Trophoblast cell (in vitro differentiated cells and primary cell): ENCODE measurements around the gene LRP1B.

ENCODE experiments used
- DNase-seq, 2 donors: peaks; one replicate each; pipeline ENCODE4 v3.0.0-alpha.2; 2016
- H2AFZ ChIP-seq: 2 replicates; pipeline ENCODE4 v1.6.1; 2013; ENCODE audit warnings: low read length, moderate library complexity, mild to moderate bottlenecking; ENCODE audit not compliant: insufficient read depth, poor library complexity
- H2AK5ac ChIP-seq: 2 replicates; pipeline ENCODE4 v1.6.1; 2013; ENCODE audit warnings: mild to moderate bottlenecking, low read length
- H2BK120ac ChIP-seq: 2 replicates; pipeline ENCODE4 v1.6.1; 2013; ENCODE audit warnings: low read length, mild to moderate bottlenecking, moderate library complexity; ENCODE audit not compliant: insufficient read depth, poor library complexity
- H2BK12ac ChIP-seq: 2 replicates; pipeline ENCODE4 v1.6.1; 2013; ENCODE audit warnings: mild to moderate bottlenecking, low read length, moderate library complexity
- H2BK5ac ChIP-seq: 2 replicates; pipeline ENCODE4 v1.6.1; 2013; ENCODE audit warnings: low read length, low read depth, moderate library complexity, mild to moderate bottlenecking; ENCODE audit not compliant: poor library complexity
- H3K14ac ChIP-seq: 2 replicates; pipeline ENCODE4 v1.6.1; 2013; ENCODE audit warnings: mild to moderate bottlenecking, low read length
- H3K18ac ChIP-seq: 2 replicates; pipeline ENCODE4 v1.6.1; 2013; ENCODE audit warnings: mild to moderate bottlenecking, low read length
- H3K23ac ChIP-seq: 2 replicates; pipeline ENCODE4 v1.6.1; 2013; ENCODE audit warnings: low read length
- H3K27ac ChIP-seq: 2 replicates; pipeline ENCODE4 v1.5.1; 2013; ENCODE audit warnings: low read depth, mild to moderate bottlenecking, inconsistent platforms, low read length, moderate library complexity
- H3K27me3 ChIP-seq: 2 replicates; pipeline ENCODE4 v1.6.1; 2013; ENCODE audit warnings: inconsistent platforms, mild to moderate bottlenecking, low read length, moderate library complexity; ENCODE audit not compliant: insufficient read depth
- H3K36me3 ChIP-seq, 2 experiments: 1 replicate in 1 of 2; 2 replicates in 1 of 2; pipeline ENCODE4 v1.6.1; 2013; ENCODE audit warnings: low read length in 2 of 2, mild to moderate bottlenecking in 2 of 2, moderate library complexity in 1 of 2; ENCODE audit not compliant: insufficient read depth in 2 of 2, control insufficient read depth in 1 of 2
- H3K4ac ChIP-seq: 2 replicates; pipeline ENCODE4 v1.6.1; 2013; ENCODE audit warnings: low read depth, mild to moderate bottlenecking, low read length, moderate library complexity
- H3K4me1 ChIP-seq, 2 experiments: 1 replicate in 1 of 2; 2 replicates in 1 of 2; pipeline ENCODE4 v1.6.1; 2013; ENCODE audit warnings: low read length in 2 of 2, mild to moderate bottlenecking in 2 of 2, moderate library complexity in 1 of 2; ENCODE audit not compliant: insufficient read depth in 2 of 2, control insufficient read depth in 1 of 2
- H3K4me2 ChIP-seq: 2 replicates; pipeline ENCODE4 v1.6.1; 2013; ENCODE audit warnings: inconsistent platforms, mild to moderate bottlenecking, low read length, moderate library complexity
- H3K4me3 ChIP-seq: 2 replicates; pipeline ENCODE4 v1.5.1; 2013; ENCODE audit warnings: mild to moderate bottlenecking, low read depth, low read length, inconsistent platforms
- H3K79me1 ChIP-seq: one replicate; pipeline ENCODE4 v1.6.1; 2013; ENCODE audit warnings: low read length
- H3K79me2 ChIP-seq: 2 replicates; pipeline ENCODE4 v1.6.1; 2013; ENCODE audit warnings: low read length, mild to moderate bottlenecking; ENCODE audit not compliant: control insufficient read depth, insufficient read depth, poor library complexity
- H3K9ac ChIP-seq: 2 replicates; pipeline ENCODE4 v1.6.1; 2013; ENCODE audit warnings: mild to moderate bottlenecking, low read length
- H3K9me3 ChIP-seq: 2 replicates; pipeline ENCODE4 v1.6.1; 2013; ENCODE audit warnings: low read depth, mild to moderate bottlenecking, control low read depth, inconsistent platforms, low read length; ENCODE audit not compliant: insufficient read depth
- H4K12ac ChIP-seq: 2 replicates; pipeline ENCODE4 v1.6.1; 2013; ENCODE audit warnings: low read depth, mild to moderate bottlenecking, low read length, moderate library complexity
- H4K8ac ChIP-seq: 2 replicates; pipeline ENCODE4 v1.6.1; 2013; ENCODE audit warnings: low read depth, mild to moderate bottlenecking, low read length, moderate library complexity
- H4K91ac ChIP-seq: one replicate; pipeline ENCODE4 v1.6.1; 2013; ENCODE audit warnings: low read depth, mild to moderate bottlenecking, low read length, moderate library complexity
- WGBS: extraction: QIAGEN DNeasy Blood & Tissue Kit; methylation state at CpG from one replicate; pipeline ENCODE4 v1.1.7; 2013; ENCODE audit warnings: missing lambda C conversion rate; ENCODE audit not compliant: insufficient read length, insufficient coverage; ENCODE audit errors: extremely low coverage; 5-methylcytosine and 5-hydroxymethylcytosine counted together

The LRP1B gene

DNA sequence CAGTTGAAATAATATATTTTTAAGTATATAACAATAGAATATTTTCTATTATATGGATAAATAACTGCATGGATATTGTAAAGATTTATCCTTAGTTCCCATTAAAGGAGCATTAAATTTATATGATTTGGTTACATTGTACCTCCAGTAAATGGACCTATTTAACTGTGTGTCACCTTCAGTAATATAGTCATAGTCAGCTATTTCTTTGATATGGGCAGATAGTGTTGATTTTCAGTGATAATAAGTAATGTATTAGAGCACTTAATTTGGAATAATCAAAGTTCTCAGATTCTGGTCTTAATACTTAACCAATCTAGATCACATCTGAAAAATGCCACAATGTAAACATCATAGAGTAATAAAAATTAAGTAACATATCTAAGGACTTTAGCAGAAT, 1823.3 kb downstream of the LRP1B start:
- Histone ChIP-seq H3K4me3 (no peak overlapping the region), H3K27ac (no peak overlapping the region), H3K4ac (no peak overlapping the region), H3K36me3 (no peaks in the 10 kb centered on the region), H2AK5ac (no peak overlapping the region), H3K9ac (no peak overlapping the region), H3K79me1 (no peaks in the 10 kb centered on the region), H2BK5ac (no peak overlapping the region), H3K14ac (no peak overlapping the region), H2AFZ (no peak overlapping the region), H3K79me2 (no peaks in the 10 kb centered on the region), H3K27me3 (no peaks in the 10 kb centered on the region), H3K23ac (no peak overlapping the region), H2BK120ac (no peak overlapping the region), H2BK12ac (no peak overlapping the region), H4K91ac (no peak overlapping the region), H4K8ac (no peak overlapping the region), H3K18ac (no peak overlapping the region), H3K4me1 (no peaks in the 10 kb centered on the region), H3K4me2 (no peak overlapping the region), H4K12ac (no peak overlapping the region), H3K9me3 (no peaks in the 10 kb centered on the region)
- no peak for DNase-seq

DNA sequence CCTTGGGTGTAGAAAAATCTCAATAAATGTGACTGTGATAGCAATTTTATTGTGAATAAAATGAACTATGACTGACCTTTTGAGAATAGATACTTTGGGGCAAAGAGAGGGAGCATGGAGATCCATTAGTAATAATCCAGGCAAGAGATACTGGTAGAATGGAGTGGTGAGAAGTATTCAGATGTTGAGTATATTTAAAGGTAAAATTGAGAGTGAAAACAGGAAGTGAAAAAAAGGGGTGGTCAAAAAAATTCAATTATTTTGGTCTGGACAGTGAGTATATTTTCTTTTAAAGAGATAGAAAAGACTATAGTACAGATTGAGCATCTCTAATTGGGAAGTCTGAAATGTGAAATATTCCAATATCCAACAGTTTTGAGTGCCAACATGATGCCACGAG, 1835.0 kb downstream of the LRP1B start:
- Histone ChIP-seq H3K79me1 (no peaks in the 10 kb centered on the region), H2BK5ac (no peak overlapping the region), H3K9ac (no peak overlapping the region), H2BK120ac (no peak overlapping the region), H3K36me3 (no peaks in the 10 kb centered on the region), H3K4me3 (no peak overlapping the region), H3K4me2 (no peak overlapping the region), H3K79me2 (no peaks in the 10 kb centered on the region), H2BK12ac (no peak overlapping the region), H4K91ac (no peak overlapping the region), H4K8ac (no peak overlapping the region), H3K27ac (no peak overlapping the region), H3K23ac (no peak overlapping the region), H3K18ac (no peak overlapping the region), H3K14ac (no peak overlapping the region), H3K4ac (no peak overlapping the region), H4K12ac (no peak overlapping the region), H3K27me3 (no peaks in the 10 kb centered on the region), H3K4me1 (no peaks in the 10 kb centered on the region), H2AFZ (no peak overlapping the region), H2AK5ac (no peak overlapping the region), H3K9me3 (no peaks in the 10 kb centered on the region)
- WGBS: no CpG with 5 or more reads among the region's 1 CpG
- no peak for DNase-seq

DNA sequence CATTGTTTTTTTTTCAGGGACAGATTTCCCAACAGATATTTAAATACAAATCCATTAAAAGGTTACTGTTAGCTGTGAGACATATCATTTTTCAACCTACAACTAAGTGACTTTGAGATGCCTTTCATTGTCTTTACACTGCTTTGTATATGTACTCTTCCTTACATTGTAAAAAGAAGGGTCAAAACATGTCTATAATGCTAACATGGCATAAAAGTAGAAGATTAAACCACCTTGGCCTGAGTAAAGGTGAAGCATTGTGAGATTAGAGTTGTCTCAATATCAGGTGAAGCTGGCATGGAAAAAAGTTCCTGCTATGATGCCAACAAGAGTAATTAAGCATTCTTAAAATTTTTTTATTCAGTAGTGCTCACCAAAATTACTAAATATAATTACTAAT, 1842.1 kb downstream of the LRP1B start:
- Histone ChIP-seq H2BK5ac (no peak overlapping the region), H4K8ac (no peak overlapping the region), H4K12ac (no peak overlapping the region), H3K27me3 (no peaks in the 10 kb centered on the region), H3K36me3 (no peaks in the 10 kb centered on the region), H3K23ac (no peak overlapping the region), H3K4me1 (no peaks in the 10 kb centered on the region), H3K9ac (no peak overlapping the region), H3K4ac (no peak overlapping the region), H3K9me3 (no peaks in the 10 kb centered on the region), H3K79me1 (no peaks in the 10 kb centered on the region), H3K27ac (no peak overlapping the region), H3K4me3 (no peak overlapping the region), H3K14ac (no peak overlapping the region), H2BK120ac (no peak overlapping the region), H3K18ac (no peak overlapping the region), H3K4me2 (no peak overlapping the region), H2AK5ac (no peak overlapping the region), H2AFZ (no peak overlapping the region), H3K79me2 (no peaks in the 10 kb centered on the region), H2BK12ac (no peak overlapping the region), H4K91ac (no peak overlapping the region)
- no peak for DNase-seq

- Histone ChIP-seq H4K12ac (no peak overlapping the region), H2AK5ac (no peak overlapping the region), H3K9me3 (no peaks in the 10 kb centered on the region), H2BK12ac (no peak overlapping the region), H3K4me1 (no peaks in the 10 kb centered on the region), H3K4ac (no peak overlapping the region), H4K8ac (no peak overlapping the region), H3K27me3 (no peaks in the 10 kb centered on the region), H3K79me1 (no peaks in the 10 kb centered on the region), H3K79me2 (no peaks in the 10 kb centered on the region), H3K23ac (no peak overlapping the region), H3K9ac (no peak overlapping the region), H3K27ac (no peak overlapping the region), H3K4me2 (no peak overlapping the region), H2BK5ac (no peak overlapping the region), H2AFZ (no peak overlapping the region), H3K14ac (no peak overlapping the region), H3K18ac (no peak overlapping the region), H3K36me3 (no peaks in the 10 kb centered on the region), H2BK120ac (no peak overlapping the region), H3K4me3 (no peak overlapping the region), H4K91ac (no peak overlapping the region)
- WGBS: no CpG with 5 or more reads among the region's 2 CpGs
- no peak for DNase-seq
These were observed 1842.6 kb downstream of the LRP1B start for GRCh38 chr2:140288213-140288612.

- no peak overlapping the region for H2BK5ac ChIP-seq
- H3K18ac ChIP-seq: no peak overlapping the region
- H3K4me3 ChIP-seq: no peak overlapping the region
- no peak overlapping the region for H3K23ac ChIP-seq
- no peak overlapping the region for H3K14ac ChIP-seq
- no peak overlapping the region for H3K27ac ChIP-seq
- H3K9ac ChIP-seq: no peak overlapping the region
- no peak overlapping the region for H4K91ac ChIP-seq
- H3K4me1 ChIP-seq: no peaks in the 10 kb centered on the region
- no peak overlapping the region for H3K4me2 ChIP-seq
- no peak overlapping the region for H2AK5ac ChIP-seq
- H3K36me3 ChIP-seq: no peaks in the 10 kb centered on the region
- H3K4ac ChIP-seq: no peak overlapping the region
- no peak overlapping the region for H4K8ac ChIP-seq
- H2BK120ac ChIP-seq: no peak overlapping the region
- H3K27me3 ChIP-seq: no peaks in the 10 kb centered on the region
- no peak overlapping the region for H4K12ac ChIP-seq
- H3K79me1 ChIP-seq: no peaks in the 10 kb centered on the region
- WGBS: no CpG with 5 or more reads among the region's 1 CpG
- H3K9me3 ChIP-seq: no peaks in the 10 kb centered on the region
- DNase-seq: no peak
- no peaks in the 10 kb centered on the region for H3K79me2 ChIP-seq
- no peak overlapping the region for H2BK12ac ChIP-seq
- H2AFZ ChIP-seq: no peak overlapping the region
These were observed 1844.4 kb downstream of the LRP1B start for GRCh38 chr2:140286377-140286776.
